MM.1S (cell line): ENCODE measurements around the gene RPS16.

Experiments
- DNase-seq: peaks from one replicate; pipeline ENCODE4 v3.0.0-alpha.2; 2015
- H2AFZ ChIP-seq: fragments of 300-600 bp; sonication (generic); 2 replicates; pipeline ENCODE4 v1.6.0; 2016; ENCODE audit warnings: antibody characterized with exemption, low read length
- H3F3A ChIP-seq: fragments of 300-600 bp; sonication (generic); 2 replicates; pipeline ENCODE4 v1.6.1; 2016; ENCODE audit warnings: mild to moderate bottlenecking, antibody characterized with exemption, low read length, moderate library complexity, mixed read lengths; ENCODE audit not compliant: insufficient read depth
- H3K27ac ChIP-seq: fragments of 300-600 bp; sonication (generic); 2 replicates; pipeline ENCODE4 v1.5.1; 2016; ENCODE audit warnings: mild to moderate bottlenecking, low read length
- H3K27me3 ChIP-seq: fragments of 300-600 bp; sonication (generic); replicated peaks from 2 replicates; pipeline ENCODE4 v1.6.0; 2016; ENCODE audit warnings: low read length; ENCODE audit not compliant: insufficient read depth
- H3K36me3 ChIP-seq: fragments of 300-600 bp; sonication (generic); replicated peaks from 2 replicates; pipeline ENCODE4 v1.6.1; 2016; ENCODE audit warnings: mild to moderate bottlenecking, low read length, mixed read lengths; ENCODE audit not compliant: insufficient read depth
- H3K4me1 ChIP-seq: fragments of 300-600 bp; sonication (generic); 2 replicates; pipeline ENCODE4 v1.6.1; 2016; ENCODE audit warnings: low read length, mixed read lengths
- H3K4me2 ChIP-seq: fragments of 300-600 bp; sonication (generic); 2 replicates; pipeline ENCODE4 v1.6.0; 2016; ENCODE audit warnings: low read depth, low read length
- H3K4me3 ChIP-seq: fragments of 300-600 bp; sonication (generic); 2 replicates; pipeline ENCODE4 v1.5.1; 2016; ENCODE audit warnings: low read length, mixed read lengths
- H3K79me2 ChIP-seq: fragments of 300-600 bp; sonication (generic); 2 replicates; pipeline ENCODE4 v1.6.1; 2016; ENCODE audit warnings: mixed run types, low read length, mixed read lengths
- H3K9ac ChIP-seq: fragments of 300-600 bp; sonication (generic); 2 replicates; pipeline ENCODE4 v1.6.1; 2016; ENCODE audit warnings: low read length, mixed read lengths
- H3K9me2 ChIP-seq: fragments of 300-600 bp; sonication (generic); replicated peaks from 2 replicates; pipeline ENCODE4 v1.6.1; 2016; ENCODE audit warnings: mild to moderate bottlenecking, low read length, mixed read lengths; ENCODE audit not compliant: insufficient read depth
- H3K9me3 ChIP-seq: fragments of 300-600 bp; sonication (generic); replicated peaks from 2 replicates; pipeline ENCODE4 v1.6.1; 2016; ENCODE audit warnings: mild to moderate bottlenecking, low read length, mixed read lengths; ENCODE audit not compliant: insufficient read depth
- H4K20me1 ChIP-seq: fragments of 300-600 bp; sonication (generic); 2 replicates; pipeline ENCODE4 v1.6.1; 2016; ENCODE audit warnings: mild to moderate bottlenecking, low read length, moderate library complexity, mixed read lengths; ENCODE audit not compliant: insufficient read depth
- CTCF ChIP-seq: fragments of 300-600 bp; sonication (generic); IDR thresholded peaks from 2 replicates; pipeline ENCODE4 v1.5.1; 2016; ENCODE audit warnings: antibody characterized with exemption, low read length, mixed read lengths
- EZH2 ChIP-seq: fragments of 300-600 bp; sonication (generic); optimal IDR thresholded peaks from 2 replicates; pipeline ENCODE3; 2017; ENCODE audit warnings: low read depth, mild to moderate bottlenecking, antibody characterized with exemption, low read length, mixed read lengths
- EZH2phosphoT487 ChIP-seq: fragments of 300-600 bp; sonication (generic); IDR thresholded peaks from 2 replicates; pipeline ENCODE4 v1.6.1; 2018; ENCODE audit warnings: antibody characterized with exemption, low read length

The RPS16 gene

GRCh38 chr19:39401549-39402345 lies 34.0 kb downstream of the RPS16 start:
- no peaks in the 10 kb centered on the region for H3K27me3 ChIP-seq
- H3F3A ChIP-seq: peaks cover 80% of the 10 kb centered on the region
- H3K27ac ChIP-seq: peak overlapping the region; percentile 100
- peak overlapping the region; percentile 49; the same call in 1 of the 2 replicates for H2AFZ ChIP-seq
- peaks cover 9% of the 10 kb centered on the region for H3K79me2 ChIP-seq
- H3K36me3 ChIP-seq: no peaks in the 10 kb centered on the region
- no peak for TF ChIP-seq EZH2
- no peak for TF ChIP-seq CTCF
- no peak for TF ChIP-seq EZH2phosphoT487
- peak; percentile 80 for DNase-seq
- H3K9me3 ChIP-seq: no peaks in the 10 kb centered on the region
- peak overlapping the region; percentile 100 for H3K9ac ChIP-seq
- no peaks in the 10 kb centered on the region for H4K20me1 ChIP-seq
- H3K4me2 ChIP-seq: peak overlapping the region; percentile 94
- H3K9me2 ChIP-seq: no peaks in the 10 kb centered on the region
- peak overlapping the region; percentile 60; the same call in 1 of the 2 replicates for H3K4me3 ChIP-seq
- H3K4me1 ChIP-seq: peaks cover 54% of the 10 kb centered on the region

- H3K36me3 ChIP-seq: no peaks in the 10 kb centered on the region
- no peak for TF ChIP-seq EZH2
- H3K27ac ChIP-seq: peak overlapping the region; percentile 100
- H3K79me2 ChIP-seq: 0 out of 2 replicates have a peak, but pooled peaks cover 8% of the 10 kb centered on the region
- H4K20me1 ChIP-seq: no peaks in the 10 kb centered on the region
- no peaks in the 10 kb centered on the region for H3K27me3 ChIP-seq
- DNase-seq: no peak
- peaks cover 54% of the 10 kb centered on the region for H3K4me1 ChIP-seq
- peak overlapping the region; percentile 100 for H3K9ac ChIP-seq
- H3F3A ChIP-seq: peaks cover 76% of the 10 kb centered on the region
- peak overlapping the region; percentile 94 for H3K4me2 ChIP-seq
- no peaks in the 10 kb centered on the region for H3K9me2 ChIP-seq
- H3K4me3 ChIP-seq: no peak overlapping the region
- peak overlapping the region; percentile 49; the same call in 1 of the 2 replicates for H2AFZ ChIP-seq
- no peaks in the 10 kb centered on the region for H3K9me3 ChIP-seq
These were observed 34.6 kb downstream of the RPS16 start for GRCh38 chr19:39401070-39401548.

- Histone ChIP-seq H3F3A (peaks cover 65% of the 10 kb centered on the region), H3K4me2 (no peak overlapping the region), H3K4me1 (peaks cover 49% of the 10 kb centered on the region), H3K27me3 (no peaks in the 10 kb centered on the region), H2AFZ (no peak overlapping the region), H3K9ac (no peak overlapping the region), H3K9me3 (no peaks in the 10 kb centered on the region), H3K4me3 (no peak overlapping the region), H3K27ac (no peak overlapping the region; the same call in 1 of the 2 replicates), H3K79me2 (peaks cover 11% of the 10 kb centered on the region; the same call in 1 of the 2 replicates), H4K20me1 (no peaks in the 10 kb centered on the region), H3K36me3 (no peaks in the 10 kb centered on the region), H3K9me2 (no peaks in the 10 kb centered on the region)
- no peak for TF ChIP-seq EZH2
- no peak for TF ChIP-seq EZH2phosphoT487
- no peak for TF ChIP-seq CTCF
- DNase-seq: no peak
These were observed 35.7 kb downstream of the RPS16 start for GRCh38 chr19:39400061-39400460.

GRCh38 chr19:39399668-39400050 lies 36.1 kb downstream of the RPS16 start:
- H3K4me1 ChIP-seq: peaks cover 47% of the 10 kb centered on the region
- peaks cover 14% of the 10 kb centered on the region; the same call in 1 of the 2 replicates for H3K79me2 ChIP-seq
- TF ChIP-seq CTCF: no peak
- no peak for TF ChIP-seq EZH2phosphoT487
- TF ChIP-seq EZH2: no peak
- no peaks in the 10 kb centered on the region for H3K9me3 ChIP-seq
- no peaks in the 10 kb centered on the region for H3K9me2 ChIP-seq
- H2AFZ ChIP-seq: no peak overlapping the region
- no peak for DNase-seq
- H3K4me2 ChIP-seq: no peak overlapping the region
- H3K4me3 ChIP-seq: no peak overlapping the region
- peaks cover 61% of the 10 kb centered on the region for H3F3A ChIP-seq
- H3K27me3 ChIP-seq: no peaks in the 10 kb centered on the region
- no peak overlapping the region for H3K9ac ChIP-seq
- no peaks in the 10 kb centered on the region for H4K20me1 ChIP-seq
- H3K27ac ChIP-seq: no peak overlapping the region; the same call in 1 of the 2 replicates
- H3K36me3 ChIP-seq: no peaks in the 10 kb centered on the region
